GOT3 (cell line): Measurements from ENCODE around the gene OPHN1.
"Not testable (repeated sequence)": the region's sequence is repeated elsewhere in the genome, so short reads cannot be mapped to it uniquely, and the experiment has no call there.

Experiments used
- DNase-seq: peaks from one replicate; lab custom pipeline; 2025; ENCODE audit warnings: mixed read lengths; lab: John Stamatoyannopoulos, UW

OPHN1 gene

GRCh38 chrX:68175562-68175961, 257.7 kb downstream of the OPHN1 start:
- no peak for DNase-seq

- no peak for DNase-seq
Measured at GRCh38 chrX:68163441-68163840, 269.9 kb downstream of the OPHN1 start.

DNA sequence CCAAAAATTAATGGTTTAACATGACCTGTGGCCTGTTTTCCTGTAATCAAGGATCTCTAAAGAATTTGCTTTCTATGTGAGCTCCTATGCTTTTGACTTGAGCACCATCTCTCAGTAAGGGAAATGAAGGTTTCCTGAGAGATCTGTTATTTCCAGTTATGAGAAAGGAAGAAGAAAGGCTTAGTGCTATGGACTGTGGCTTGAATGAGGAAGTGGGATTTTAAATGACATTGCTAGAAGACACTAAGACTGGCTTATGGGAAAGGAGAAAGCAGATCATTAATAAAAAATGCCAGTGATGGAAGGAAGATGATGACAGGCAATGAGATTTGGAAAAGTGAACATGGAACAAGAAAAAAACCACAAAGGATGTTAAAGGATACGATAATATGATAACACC, 285.4 kb downstream of the OPHN1 start:
- no peak for DNase-seq

DNA sequence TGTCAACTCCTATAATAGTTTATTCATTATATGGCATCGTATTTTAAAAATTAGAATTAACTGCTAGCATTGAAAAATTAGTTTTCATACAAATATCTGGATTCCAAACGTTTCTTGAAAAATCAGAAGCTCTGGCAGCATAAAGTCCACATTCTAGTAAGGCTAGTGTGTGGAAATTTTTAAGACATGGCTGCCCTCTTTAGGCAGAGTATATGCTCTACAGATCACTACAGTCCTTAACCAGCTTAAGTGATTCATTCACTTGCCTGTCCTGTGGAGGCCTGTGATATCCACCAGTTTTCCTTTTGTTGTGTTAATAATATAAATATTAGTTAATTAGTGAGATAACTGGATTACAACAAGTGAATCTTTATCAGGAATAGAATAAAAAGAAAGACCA, 287.2 kb downstream of the OPHN1 start:
- no peak for DNase-seq

GRCh38 chrX:68139791-68140190, 293.5 kb downstream of the OPHN1 start:
- DNase-seq, result no peak

DNA sequence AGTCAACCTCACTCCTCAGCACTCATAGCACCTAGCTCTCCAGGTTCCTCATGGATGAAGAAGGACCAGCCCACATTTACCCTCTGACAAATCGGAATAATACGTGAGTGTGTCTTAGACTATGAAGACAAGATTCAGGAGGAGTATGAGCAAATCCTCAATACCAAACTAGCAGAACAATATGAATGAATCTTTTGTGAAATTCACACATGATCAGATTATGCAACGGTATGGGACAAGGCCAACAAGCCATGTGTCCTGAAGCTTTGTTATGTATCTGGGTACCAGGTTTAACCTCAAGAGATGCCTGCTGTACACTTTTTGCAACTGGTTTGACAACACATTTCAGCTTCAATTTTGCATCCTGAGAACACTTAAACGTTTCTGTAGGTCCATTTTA, 300.1 kb downstream of the OPHN1 start:
- no peak for DNase-seq

DNA sequence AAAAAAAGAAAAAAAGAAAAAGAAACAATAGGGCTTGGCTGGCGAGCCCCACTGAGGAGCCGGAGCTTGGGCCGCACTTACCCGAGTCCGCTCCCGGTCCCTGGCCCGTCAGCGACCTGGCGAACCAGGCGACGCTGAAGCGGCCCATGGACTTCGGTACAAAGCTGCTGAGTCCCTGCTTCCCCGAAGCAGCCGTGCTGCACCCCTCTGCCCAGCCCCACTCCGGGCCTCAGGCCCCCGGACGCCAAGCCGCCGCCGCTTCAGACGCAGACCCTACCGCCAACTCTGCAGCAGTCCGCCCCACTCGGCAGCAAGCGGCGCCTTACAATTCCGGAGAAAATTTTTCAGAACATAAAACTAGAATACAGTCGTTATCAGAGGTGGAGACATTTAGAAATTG, 300.5 kb downstream of the OPHN1 start:
- no peak for DNase-seq

- no peak for DNase-seq
Measured at GRCh38 chrX:68121835-68122234, 311.5 kb downstream of the OPHN1 start.

DNA sequence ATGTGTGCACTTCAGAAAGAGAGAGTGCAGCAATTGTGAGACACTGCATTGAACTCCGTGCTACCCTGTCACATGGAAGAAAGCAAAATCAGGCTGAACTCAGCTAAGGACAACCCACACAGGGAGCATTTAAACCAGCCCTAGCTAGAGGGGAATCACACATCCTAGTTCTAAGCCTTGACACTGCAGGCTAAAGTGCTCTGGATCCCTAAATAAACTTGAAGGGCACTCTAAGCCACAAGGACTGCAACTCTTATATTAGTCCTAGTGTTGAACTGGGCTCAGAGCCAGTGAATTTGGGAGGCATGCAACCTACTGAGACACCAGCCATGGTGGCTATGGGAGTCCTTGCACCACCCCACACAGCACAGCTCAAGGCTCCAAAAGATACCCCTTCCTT, 311.9 kb downstream of the OPHN1 start:
- DNase-seq, result no peak

DNA sequence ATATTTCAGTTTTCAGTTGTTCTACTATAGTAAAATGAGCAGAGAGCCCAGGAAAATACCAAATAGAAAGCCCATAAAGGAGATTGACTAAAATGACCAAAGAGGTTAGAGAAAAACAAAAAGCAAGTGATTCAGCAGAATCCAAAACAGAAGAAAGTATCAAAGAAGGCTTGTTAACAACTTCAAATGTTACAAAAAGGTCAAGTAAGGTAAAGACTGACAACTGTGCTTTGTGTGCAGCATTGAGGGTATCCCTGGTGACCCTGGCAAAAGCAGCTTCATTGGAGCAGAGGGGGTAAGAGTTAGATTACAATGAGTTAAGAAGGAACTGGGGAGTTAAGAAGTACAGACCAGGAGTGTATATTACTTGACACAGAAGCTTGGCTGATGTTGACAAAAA, 317.9 kb downstream of the OPHN1 start:
- no peak for DNase-seq

DNA sequence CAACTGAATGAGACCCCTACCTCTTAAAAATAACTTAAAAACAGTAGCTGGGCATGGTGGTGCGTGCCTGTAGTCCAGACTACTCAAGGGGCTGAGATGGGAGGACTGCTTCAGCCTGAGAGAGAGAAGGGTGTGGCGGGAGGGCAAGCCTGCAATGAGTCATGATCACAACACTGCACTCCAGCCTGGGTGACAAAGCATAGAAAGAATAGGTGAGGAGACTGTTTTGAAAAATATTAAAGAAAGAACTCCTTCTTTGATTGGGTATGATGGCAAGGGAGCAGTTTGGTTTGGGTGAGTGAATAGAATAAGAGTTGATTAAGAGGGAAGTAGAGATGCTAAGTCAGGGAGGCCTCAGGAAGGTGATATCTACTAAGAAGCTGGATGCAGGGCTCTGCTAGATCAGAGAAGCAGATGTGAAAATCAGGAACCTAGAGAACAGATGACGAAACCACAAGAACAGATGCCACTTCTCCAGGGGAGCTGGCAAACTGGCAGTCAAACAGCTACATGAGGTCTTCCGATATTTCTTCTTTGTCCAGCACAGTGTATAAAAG, 318.6 kb downstream of the OPHN1 start:
- DNase-seq, result no peak

DNA sequence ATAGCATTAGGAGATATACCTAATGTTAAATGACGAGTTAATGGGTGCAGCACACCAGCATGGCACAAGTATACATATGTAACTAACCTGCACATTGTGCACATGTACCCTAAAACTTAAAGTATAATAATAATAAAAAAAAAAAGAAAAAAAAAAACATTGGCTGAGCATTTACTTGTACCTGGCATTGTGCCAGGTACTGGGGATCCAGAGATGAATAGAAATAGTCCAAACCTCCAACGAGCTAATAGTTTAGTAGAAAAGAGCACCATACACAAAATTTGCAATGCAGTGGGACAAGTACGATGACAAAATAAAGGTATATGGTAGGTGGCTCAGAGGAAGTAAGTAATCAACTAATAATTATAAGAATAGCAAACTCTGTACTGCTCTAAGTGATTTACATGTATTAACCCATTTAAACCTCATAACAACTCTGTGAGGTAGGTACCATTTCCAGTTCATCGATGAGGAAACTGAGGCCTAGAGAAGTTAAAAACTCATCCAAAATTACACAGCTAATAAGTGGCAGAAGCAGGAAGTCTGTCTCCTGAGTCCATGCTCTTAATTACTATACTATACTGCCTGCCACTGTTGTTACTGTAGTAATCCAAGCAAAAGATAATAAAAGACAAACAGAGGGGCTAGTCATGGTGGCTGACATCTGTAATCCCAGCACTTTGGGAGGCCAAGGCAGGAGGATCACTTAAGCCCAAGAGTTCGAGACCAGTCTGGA, 319.3 kb downstream of the OPHN1 start:
- no peak for DNase-seq

DNA sequence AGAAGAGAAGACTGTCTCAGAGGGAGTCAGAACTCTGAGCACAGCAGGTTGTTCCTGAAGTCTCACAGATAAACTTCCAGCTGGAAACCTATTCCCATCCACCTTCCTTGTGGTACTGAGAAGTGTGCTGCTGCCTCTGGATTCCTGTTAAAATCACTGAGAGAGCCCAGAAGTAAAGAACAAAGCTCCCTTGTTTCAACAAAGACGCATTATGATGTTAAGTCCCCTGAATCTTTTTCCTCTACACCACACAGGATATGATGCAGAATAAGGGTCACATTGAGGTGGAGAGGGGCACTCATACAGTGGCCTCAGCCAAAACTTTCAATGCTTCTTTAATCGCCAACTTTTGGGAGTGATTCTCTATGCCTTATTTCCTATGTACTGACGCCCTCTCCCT, 321.0 kb downstream of the OPHN1 start:
- DNase-seq, result no peak

GRCh38 chrX:68109162-68109561, 324.1 kb downstream of the OPHN1 start:
- DNase-seq, result no peak

- no peak for DNase-seq
Measured at GRCh38 chrX:68098431-68098830, 334.9 kb downstream of the OPHN1 start.

GRCh38 chrX:68090266-68090665, 343.0 kb downstream of the OPHN1 start:
- DNase-seq, result no peak

DNA sequence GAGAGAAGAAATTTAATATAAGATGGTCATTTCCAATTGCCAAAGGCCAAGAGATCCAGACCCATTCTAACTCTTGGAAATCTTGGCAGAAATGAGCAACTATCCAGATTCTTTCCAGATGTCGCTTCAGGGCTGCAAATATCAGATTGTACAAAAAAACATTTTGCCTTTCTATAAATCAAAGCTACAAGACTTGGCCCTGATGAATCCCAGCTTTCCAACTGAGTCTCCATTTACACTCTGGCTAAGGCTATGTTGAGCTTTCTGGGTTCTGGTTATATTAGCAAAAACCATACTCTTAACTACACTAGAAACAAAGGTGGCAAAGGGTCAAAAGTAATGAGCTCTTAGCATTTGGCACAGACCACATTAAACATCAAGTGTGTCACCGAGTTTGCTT, 345.8 kb downstream of the OPHN1 start:
- no peak for DNase-seq

GRCh38 chrX:68086709-68087108, 346.6 kb downstream of the OPHN1 start:
- no peak for DNase-seq

- DNase-seq, result no peak
Measured at GRCh38 chrX:68084765-68085164, 348.5 kb downstream of the OPHN1 start.

DNA sequence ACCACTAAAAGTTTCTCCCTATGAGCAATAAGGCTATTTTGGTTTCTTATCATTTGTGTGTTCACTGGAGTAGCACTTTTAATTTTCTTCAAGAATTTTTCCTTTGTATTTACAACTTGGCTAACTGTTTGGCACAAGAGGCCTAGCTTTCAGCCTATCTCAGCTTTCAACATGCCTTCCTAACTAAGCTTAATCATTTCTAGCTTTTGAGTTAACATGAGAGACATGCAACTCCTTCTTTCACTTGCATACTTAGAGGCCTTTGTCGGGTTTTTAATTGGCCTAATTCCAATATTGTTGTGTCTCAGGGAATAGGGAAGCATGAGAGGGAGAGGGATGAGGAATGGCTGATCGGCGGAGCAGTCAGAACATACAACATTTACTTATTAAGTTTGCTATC, 349.8 kb downstream of the OPHN1 start:
- no peak for DNase-seq

DNA sequence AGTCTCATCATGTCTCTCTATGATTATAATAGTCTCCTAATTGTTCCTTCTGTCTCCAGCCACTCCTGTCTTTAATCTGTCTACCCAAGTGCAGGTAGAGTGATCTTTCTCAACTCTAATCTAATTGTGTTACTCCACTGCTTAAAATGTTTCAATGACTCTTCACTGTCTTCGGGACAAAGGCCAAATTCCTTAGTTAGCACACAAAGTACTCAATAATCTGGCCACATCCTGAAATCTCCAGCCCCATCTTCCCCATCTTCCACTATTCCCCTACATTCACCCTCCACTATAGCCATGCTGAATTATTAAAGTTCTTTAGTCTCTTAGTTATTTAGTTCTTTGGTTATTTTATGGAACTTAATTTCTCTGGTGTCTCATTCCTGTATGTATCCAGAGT, 353.3 kb downstream of the OPHN1 start:
- DNase-seq, result no peak

- DNase-seq, result not testable (repeated sequence)
Measured at GRCh38 chrX:68078801-68079200, 354.5 kb downstream of the OPHN1 start.

DNA sequence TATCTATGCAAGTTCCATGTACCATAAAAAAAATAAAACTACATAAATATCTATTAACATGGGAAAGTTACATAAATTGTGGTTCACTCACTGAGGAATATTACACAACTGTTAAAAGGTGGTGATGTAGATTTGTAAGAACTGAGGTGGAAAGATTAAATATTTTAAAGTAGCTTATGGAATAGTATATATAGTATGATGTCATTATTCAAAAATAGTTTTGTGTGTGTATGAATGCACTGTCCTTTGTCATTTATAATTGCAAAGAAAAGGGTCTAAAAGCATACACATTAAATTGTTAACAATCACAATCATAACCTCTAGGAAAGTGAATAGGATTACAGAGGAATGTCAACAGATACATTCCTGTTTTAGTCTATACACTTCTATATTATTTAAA, 355.9 kb downstream of the OPHN1 start:
- DNase-seq, result no peak

DNA sequence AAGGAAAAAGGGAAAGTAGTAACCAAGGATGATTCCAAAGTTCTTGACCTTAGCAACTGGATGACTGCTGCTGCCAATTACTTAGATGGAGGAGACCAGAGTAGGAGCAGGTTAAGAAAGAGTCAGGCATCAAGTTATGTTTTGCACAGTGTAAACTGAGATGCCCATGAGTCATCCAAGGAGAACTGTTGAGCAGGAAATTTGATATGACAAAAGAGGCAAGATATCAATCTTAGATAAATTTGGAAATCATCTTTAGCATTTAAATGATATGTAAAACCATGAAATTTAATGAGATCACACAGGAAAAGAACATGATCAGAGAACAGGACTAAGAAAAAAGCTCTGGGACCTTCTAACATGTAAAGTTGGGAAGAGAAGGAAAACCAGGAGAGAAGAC, 361.3 kb downstream of the OPHN1 start:
- no peak for DNase-seq
